Measurements from ENCODE around the gene MAP3K5.

The MAP3K5 gene

DNA sequence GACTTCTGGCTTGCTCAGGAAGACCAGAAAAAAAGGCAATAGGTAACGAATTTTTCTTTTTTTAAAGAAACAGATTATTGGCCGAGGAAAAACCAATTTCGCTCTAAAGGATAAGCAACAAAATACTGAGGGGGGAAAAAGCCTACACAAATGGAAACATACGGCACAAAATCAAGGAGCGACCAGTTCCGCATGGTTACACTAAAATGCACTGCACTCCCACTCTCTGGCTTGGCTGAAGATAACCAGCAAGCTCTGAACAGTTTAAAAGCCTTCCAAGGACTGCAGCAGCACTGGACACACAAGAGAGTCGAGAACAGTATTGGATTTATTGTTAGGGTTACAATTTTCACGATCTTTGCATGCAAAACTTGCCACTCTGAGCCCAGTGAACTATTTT, 241.2 kb downstream of the MAP3K5 start:
- no peak overlapping the region for H3K4me3 ChIP-seq (ENCODE audit: low read depth, low read length)
- TF ChIP-seq, protein P1, sequence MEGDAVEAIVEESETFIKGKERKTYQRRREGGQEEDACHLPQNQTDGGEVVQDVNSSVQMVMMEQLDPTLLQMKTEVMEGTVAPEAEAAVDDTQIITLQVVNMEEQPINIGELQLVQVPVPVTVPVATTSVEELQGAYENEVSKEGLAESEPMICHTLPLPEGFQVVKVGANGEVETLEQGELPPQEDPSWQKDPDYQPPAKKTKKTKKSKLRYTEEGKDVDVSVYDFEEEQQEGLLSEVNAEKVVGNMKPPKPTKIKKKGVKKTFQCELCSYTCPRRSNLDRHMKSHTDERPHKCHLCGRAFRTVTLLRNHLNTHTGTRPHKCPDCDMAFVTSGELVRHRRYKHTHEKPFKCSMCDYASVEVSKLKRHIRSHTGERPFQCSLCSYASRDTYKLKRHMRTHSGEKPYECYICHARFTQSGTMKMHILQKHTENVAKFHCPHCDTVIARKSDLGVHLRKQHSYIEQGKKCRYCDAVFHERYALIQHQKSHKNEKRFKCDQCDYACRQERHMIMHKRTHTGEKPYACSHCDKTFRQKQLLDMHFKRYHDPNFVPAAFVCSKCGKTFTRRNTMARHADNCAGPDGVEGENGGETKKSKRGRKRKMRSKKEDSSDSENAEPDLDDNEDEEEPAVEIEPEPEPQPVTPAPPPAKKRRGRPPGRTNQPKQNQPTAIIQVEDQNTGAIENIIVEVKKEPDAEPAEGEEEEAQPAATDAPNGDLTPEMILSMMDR (IDR thresholded peaks at IDR 0.05; ENCODE audit: borderline replicate concordance, insufficient read depth, low read depth, low read length), result no peak

DNA sequence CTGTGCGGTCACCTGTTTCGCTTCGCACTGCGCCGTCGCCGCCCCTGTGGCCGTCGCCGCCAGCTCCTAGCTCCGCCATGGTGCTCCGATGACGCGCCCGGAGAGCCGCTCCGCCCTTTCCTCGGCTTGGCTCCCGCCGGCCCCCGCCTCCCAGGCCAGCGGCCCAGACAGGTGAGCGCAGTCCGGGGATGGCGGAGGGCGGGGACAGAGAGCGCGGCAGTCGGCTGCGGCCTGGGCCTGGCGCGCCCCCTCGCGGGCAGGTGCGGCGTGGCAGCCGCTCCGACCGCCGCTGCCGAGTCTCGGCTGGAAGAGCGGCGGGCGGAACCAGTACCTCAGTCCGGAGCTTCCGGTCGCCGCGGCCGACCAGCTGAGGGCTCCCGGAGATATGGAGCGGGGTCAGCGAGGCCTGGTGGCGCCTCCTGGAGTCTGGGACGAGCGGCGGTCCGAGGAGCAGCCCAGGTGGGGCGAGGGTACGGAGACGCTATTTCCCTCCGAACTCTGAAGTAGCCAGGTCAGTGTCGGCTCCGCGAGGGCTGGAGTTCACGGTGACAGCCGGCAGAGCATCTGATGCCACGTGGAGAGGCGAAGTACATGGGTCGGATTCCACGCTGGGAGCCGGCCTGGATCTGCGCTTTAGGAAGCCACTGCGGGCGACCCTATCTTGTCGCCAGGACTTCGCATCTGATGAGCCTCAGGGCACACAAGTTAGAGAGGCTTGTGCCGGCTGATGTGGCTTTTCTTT, 241.8 kb downstream of the MAP3K5 start, which contains the start of gene MAP7:
Gene MAP7 (minus strand): TSS at position 93 of the 742 bp plus-strand sequence. CDS start 14 bp downstream, at position 79.
- peak within 1 kb of the TSS; percentile 49 for H3K4me3 ChIP-seq (ENCODE audit: low read depth, low read length)
- TF ChIP-seq, protein P1 (IDR thresholded peaks at IDR 0.05; ENCODE audit: borderline replicate concordance, insufficient read depth, low read depth, low read length), result peak; percentile 84

DNA sequence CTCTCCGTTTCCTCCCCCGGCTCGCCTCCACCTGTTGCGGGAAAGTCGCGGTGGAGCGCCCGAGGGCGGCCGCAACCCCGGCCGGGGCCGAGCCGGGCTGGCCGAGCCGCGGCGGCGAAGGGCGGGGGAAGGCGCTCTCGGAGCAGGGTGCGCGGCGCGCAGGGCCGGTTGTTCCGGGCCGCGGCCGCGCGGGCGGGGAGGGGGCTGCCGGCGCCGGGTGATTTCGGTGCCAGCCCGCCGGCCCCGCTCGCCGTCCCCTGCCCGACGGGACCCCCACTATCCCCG, 242.3 kb downstream of the MAP3K5 start:
- TF ChIP-seq, protein P1 (IDR thresholded peaks at IDR 0.05; ENCODE audit: borderline replicate concordance, insufficient read depth, low read depth, low read length), result no peak
- H3K4me3 ChIP-seq (ENCODE audit: low read depth, low read length), result peak overlapping the region; percentile 49

DNA sequence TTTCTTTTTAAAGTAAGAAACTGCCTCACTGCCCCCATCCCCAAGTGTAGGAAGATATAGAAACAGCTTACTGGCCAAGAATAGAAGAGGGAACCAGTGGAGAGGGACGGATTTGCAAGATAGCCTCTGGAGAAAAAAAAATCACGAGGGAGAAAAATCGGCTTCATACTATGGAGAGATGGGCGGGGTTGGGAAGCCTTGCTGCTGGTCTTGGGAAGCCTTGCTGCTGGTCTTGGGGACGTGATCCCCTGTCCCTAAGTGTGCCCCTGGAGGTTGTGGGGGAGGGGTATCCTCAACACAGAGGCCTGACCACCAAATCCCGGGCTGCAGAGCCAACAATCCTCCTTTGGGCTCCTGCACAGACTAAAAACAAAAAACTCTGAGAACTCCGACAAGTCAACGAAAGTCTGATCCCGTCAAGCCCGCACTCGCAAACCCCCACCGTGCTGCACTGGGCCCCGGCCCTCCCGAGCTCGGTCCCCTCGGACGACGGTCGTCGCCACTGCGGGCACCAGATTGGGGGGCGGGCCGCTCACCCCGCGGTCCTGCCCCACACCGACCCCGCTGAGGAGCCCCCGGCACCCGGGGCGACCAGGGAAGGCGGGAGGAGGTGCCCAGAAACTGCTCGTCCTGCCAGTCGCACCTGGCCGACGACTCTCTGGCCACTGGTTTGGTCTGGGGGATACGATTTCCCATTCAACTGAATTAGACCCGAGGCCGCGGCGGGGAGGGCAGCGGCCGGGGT, 242.8 kb downstream of the MAP3K5 start:
- H3K4me3 ChIP-seq (ENCODE audit: low read depth, low read length), result no peak overlapping the region

DNA sequence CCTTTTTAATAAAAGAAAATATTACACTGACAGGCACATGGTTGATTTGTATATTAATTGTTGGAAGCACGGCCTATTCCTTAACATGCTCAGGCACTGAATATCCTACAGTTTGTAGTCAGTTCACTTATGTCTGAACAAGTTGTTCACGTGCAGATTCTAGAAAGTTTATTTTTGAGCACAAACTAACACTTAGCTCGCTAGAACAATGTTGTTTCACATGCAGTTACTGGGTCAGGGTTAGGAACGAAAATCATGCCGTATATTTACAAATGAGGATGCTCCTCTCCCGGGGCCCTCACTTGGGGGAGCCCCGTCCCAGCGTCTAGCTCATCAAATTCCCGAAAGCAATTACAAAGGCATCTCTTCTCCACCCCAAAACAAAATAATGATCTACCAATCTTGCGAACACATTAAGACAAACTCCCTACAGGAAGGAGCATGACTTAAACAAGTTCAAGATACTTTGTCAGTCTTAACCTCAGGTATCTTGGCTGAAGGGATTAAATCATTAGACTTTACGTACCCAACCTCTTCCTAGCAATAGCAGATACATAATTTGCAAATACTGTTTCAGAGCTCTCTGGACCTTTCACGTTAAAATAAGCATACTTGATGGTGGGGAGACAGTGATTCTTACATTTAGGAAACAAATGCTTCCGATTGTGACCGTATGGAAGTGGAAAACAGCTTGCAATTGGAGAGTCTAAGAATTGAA, 243.5 kb downstream of the MAP3K5 start:
- TF ChIP-seq, protein P1 (IDR thresholded peaks at IDR 0.05; ENCODE audit: borderline replicate concordance, insufficient read depth, low read depth, low read length), result no peak
- H3K4me3 ChIP-seq (ENCODE audit: low read depth, low read length), result no peak overlapping the region

More for the DNA sequence above, 242.8 kb downstream of the MAP3K5 start:
- TF ChIP-seq, protein P1 (IDR thresholded peaks at IDR 0.05; ENCODE audit: borderline replicate concordance, insufficient read depth, low read depth, low read length), result no peak

DNA sequence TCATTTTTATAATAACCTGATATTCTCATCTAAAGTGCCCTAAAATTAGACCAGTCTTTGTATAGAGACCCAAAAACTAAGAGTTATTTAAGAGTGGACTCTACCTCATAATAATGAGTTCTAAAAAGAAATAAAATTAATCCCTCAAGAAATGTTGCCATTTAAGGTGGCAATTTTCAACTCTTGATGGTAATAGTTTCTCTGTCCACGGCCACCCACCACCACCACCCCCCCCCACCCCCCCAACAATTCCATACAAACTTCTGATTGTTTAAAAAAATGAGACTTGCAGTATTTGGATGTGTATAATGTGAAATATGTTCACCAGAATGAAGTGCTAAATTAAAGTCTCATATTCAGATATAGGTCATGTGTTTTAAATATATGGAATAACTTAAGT, 244.4 kb downstream of the MAP3K5 start:
- no peak overlapping the region for H3K4me3 ChIP-seq (ENCODE audit: low read depth, low read length)
- TF ChIP-seq, protein P1 (IDR thresholded peaks at IDR 0.05; ENCODE audit: borderline replicate concordance, insufficient read depth, low read depth, low read length), result no peak

All from GM12875 (cell line).